IPS-20b (cell line): ENCODE results near the gene FAM180B.
"Not testable (repeated sequence)": the region's sequence is repeated elsewhere in the genome, so short reads cannot be mapped to it uniquely, and the experiment has no call there.

Experiments
- H3K27ac ChIP-seq: one replicate; pipeline ENCODE4 v1.5.1; 2013; ENCODE audit warnings: low read length
- H3K27me3 ChIP-seq: 2 replicates; pipeline ENCODE4 v1.6.1; 2013; ENCODE audit warnings: mild to moderate bottlenecking, low read length, inconsistent platforms; ENCODE audit not compliant: insufficient read depth
- H3K36me3 ChIP-seq: 2 replicates; pipeline ENCODE4 v1.6.1; 2013; ENCODE audit warnings: low read depth, mild to moderate bottlenecking, inconsistent platforms, low read length, moderate library complexity; ENCODE audit not compliant: insufficient read depth
- H3K4me1 ChIP-seq: 2 replicates; pipeline ENCODE4 v1.6.1; 2013; ENCODE audit warnings: mild to moderate bottlenecking, control low read depth, inconsistent platforms, low read length, moderate library complexity; ENCODE audit not compliant: insufficient read depth
- H3K4me3 ChIP-seq: 2 replicates; pipeline ENCODE4 v1.5.1; 2013; ENCODE audit warnings: mild to moderate bottlenecking, low read length, inconsistent platforms
- H3K9ac ChIP-seq: 2 replicates; pipeline ENCODE4 v1.6.1; 2013; ENCODE audit warnings: low read depth, mild to moderate bottlenecking, inconsistent platforms, low read length, moderate library complexity
- H3K9me3 ChIP-seq: 2 replicates; pipeline ENCODE4 v1.6.1; 2013; ENCODE audit warnings: mild to moderate bottlenecking, low read depth, low read length, inconsistent platforms; ENCODE audit not compliant: insufficient read depth

Gene FAM180B, protein sequence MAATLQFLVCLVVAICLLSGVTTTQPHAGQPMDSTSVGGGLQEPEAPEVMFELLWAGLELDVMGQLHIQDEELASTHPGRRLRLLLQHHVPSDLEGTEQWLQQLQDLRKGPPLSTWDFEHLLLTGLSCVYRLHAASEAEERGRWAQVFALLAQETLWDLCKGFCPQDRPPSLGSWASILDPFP

DNA sequence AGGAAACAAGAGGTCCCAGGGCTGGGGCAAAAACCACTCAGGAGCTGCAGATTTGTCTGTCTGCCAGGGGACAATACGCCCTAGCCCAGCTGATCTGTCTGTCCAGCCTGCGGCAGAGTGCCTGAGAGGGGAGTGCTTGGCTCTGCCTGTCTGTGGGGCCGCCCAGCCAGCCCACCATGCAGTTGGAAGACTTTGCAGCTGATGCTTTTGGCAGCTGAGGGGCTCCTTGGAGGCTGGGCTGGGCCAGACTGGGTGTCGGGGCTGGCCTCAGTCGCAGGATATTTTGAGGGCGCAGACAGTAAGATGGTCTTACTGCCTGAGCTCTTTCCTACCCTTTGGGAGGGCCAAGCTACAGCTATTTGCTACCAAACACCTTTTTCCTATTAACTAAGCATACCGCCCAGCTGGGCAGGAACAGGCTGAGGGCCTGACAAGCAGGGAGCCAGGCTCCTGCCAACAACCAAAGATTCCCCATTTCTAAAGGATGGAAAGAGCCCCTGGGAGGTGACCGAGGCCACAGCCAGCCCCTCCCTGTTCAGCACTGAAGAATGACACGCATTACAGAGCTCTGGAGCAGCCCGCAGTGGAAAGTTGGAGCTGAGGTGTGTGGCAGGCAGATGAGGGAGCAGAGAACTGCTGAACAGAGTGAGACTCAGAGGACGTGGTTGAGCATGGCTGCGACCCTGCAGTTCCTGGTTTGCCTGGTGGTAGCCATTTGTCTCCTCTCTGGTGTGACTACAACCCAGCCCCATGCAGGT is at the start of gene FAM180B:
TSS of gene FAM180B (plus strand) at position 581 of the 758 bp plus-strand sequence. CDS start at position 672, 91 bp downstream.
- Histone ChIP-seq H3K4me3 (no peak within 1 kb of the TSS), H3K27me3 (no peaks in the 10 kb centered on the region), H3K4me1 (no peaks in the 10 kb centered on the region), H3K9ac (no peak within 1 kb of the TSS), H3K9me3 (no peaks in the 10 kb centered on the region), H3K27ac (no peak within 1 kb of the TSS), H3K36me3 (peaks cover 33% of the 10 kb centered on the region)

DNA sequence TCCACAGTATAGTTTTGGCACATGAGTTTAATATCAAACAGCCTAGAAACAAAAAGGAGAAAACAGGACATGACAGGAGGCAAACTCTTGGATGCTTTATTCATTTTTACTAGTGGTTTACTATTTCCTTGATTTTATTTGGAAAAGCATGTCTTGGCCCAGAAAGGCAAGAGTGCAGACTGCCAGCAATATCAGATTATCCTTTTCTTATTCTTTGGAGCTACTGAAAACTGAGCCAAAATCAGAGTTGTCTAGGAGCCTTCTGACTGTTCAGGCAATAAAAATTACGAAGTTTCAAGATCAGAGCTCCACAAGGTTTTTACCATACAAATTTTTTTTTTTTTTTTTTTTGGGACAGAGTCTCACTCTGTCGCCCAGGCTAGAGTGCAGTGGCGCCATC is 49.6 kb upstream of the FAM180B start:
- H3K4me3 ChIP-seq: no peak overlapping the region
- H3K9me3 ChIP-seq: no peaks in the 10 kb centered on the region
- H3K27me3 ChIP-seq: no peaks in the 10 kb centered on the region
- peaks cover 14% of the 10 kb centered on the region for H3K4me1 ChIP-seq
- H3K27ac ChIP-seq: no peak overlapping the region
- H3K9ac ChIP-seq: no peak overlapping the region
- peaks cover 12% of the 10 kb centered on the region; the same call in 1 of the 2 replicates for H3K36me3 ChIP-seq

DNA sequence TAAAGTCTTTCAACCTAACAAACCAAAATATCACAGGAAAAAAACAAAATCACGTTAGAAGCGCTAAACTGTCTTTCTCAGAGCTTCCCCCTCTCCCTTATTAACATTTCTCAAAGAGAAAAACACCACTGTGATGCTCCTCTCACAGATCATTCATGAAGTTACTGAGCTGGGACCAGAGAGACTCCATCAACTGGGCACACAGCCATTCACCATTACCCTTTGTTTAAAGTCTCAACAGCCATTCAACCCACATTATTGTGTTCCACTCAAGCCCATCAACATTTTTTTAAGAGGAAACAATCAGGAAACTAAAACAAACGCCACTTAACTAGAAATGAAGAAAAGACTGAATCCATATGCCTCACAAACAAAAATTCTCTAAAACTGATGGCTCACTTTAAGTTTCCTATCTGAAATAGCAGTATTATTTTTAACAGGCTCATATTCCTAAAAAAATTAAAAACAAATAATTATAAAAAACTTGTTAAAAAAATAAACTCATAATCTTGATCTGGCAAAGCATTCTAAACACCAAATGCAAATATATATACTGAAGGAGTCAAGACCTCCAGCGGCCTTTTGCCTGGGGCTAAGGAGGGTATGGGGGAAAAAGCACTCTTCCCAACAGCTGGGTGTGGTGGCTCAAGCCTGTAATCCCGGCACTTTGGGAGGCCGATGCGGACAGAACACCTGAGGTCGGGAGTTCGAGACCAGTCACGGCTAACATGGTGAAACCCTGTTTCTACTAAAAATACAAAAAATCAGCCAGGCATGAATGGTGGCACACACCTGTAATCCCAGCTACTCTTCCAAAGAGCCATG is 47.5 kb upstream of the FAM180B start:
- no peaks in the 10 kb centered on the region for H3K9me3 ChIP-seq
- H3K9ac ChIP-seq: 0 out of 2 replicates have a peak overlapping the region, but pooled peaks have one; percentile 45
- H3K4me1 ChIP-seq: peaks cover 12% of the 10 kb centered on the region
- H3K4me3 ChIP-seq: no peak overlapping the region
- H3K36me3 ChIP-seq: peaks cover 12% of the 10 kb centered on the region; the same call in 1 of the 2 replicates
- no peak overlapping the region for H3K27ac ChIP-seq
- no peaks in the 10 kb centered on the region for H3K27me3 ChIP-seq

DNA sequence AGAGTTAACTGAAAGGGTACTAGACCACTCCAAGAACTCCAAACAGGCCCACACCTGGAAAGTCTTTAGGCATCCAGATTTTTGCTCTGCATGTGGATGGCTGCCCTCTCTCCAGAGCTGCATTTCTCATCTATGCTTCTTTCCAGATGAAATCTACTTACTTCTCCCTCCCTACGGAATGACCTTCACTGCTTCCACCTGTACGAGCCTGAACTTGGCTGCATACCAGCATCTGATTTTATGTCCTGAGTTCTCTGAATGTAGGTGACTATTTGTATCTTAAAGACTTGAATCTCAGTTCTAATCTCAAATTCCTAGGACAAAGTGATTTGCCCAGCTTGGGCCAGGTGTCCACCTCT is 46.8 kb upstream of the FAM180B start:
- H3K27ac ChIP-seq: no peak overlapping the region
- H3K27me3 ChIP-seq: no peaks in the 10 kb centered on the region
- H3K4me1 ChIP-seq: peaks cover 12% of the 10 kb centered on the region
- 0 out of 2 replicates have a peak overlapping the region, but pooled peaks have one; percentile 45 for H3K9ac ChIP-seq
- H3K9me3 ChIP-seq: no peaks in the 10 kb centered on the region
- H3K36me3 ChIP-seq: peaks cover 12% of the 10 kb centered on the region; the same call in 1 of the 2 replicates
- H3K4me3 ChIP-seq: no peak overlapping the region

DNA sequence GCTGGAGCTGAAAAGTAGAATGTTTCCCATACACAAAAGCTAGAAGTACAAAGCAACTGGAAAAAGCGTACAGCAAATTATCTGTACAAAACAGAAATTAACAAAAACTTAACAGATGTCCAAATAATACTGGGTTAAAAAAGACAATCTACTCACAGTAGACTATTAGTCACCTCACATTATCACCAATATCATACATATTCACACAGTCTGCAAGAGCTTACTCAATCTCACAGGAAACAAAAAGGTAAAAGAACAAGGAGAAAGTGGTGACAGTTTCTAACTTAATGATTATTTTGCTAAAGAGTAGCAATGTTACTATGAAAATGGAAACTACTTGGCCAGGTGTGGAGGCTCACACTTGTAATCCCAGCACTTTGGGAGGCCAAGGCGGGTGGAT is 45.4 kb upstream of the FAM180B start:
- H3K9me3 ChIP-seq: no peaks in the 10 kb centered on the region
- no peak overlapping the region for H3K4me3 ChIP-seq
- peaks cover 10% of the 10 kb centered on the region; the same call in 1 of the 2 replicates for H3K36me3 ChIP-seq
- no peak overlapping the region for H3K9ac ChIP-seq
- peaks cover 12% of the 10 kb centered on the region for H3K4me1 ChIP-seq
- H3K27ac ChIP-seq: no peak overlapping the region
- no peaks in the 10 kb centered on the region for H3K27me3 ChIP-seq

DNA sequence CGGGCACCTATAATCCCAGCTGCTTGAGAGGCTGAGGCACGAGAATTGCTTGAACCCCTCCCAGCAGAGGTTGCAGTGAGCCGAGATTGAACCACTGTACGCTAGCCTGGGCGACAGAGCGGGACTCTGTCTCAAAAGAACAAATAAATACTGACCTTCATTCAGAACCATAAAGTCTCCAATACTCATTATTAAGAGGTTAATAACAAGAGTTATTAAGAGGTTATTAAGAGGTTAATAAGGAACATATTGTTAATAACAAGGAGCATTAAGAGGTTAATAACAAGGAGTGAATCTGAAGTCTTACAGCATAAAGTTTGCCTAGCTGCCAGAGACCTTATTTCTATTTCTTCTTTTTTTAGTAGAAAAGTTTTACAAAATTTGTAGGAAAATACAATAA is 41.2 kb upstream of the FAM180B start:
- no peak overlapping the region for H3K27ac ChIP-seq
- no peak overlapping the region for H3K9ac ChIP-seq
- no peak overlapping the region for H3K4me3 ChIP-seq
- no peaks in the 10 kb centered on the region for H3K27me3 ChIP-seq
- H3K4me1 ChIP-seq: 0 out of 2 replicates have a peak, but pooled peaks cover under 1% of the 10 kb centered on the region
- peaks cover 18% of the 10 kb centered on the region; the same call in 1 of the 2 replicates for H3K36me3 ChIP-seq
- H3K9me3 ChIP-seq: no peaks in the 10 kb centered on the region

DNA sequence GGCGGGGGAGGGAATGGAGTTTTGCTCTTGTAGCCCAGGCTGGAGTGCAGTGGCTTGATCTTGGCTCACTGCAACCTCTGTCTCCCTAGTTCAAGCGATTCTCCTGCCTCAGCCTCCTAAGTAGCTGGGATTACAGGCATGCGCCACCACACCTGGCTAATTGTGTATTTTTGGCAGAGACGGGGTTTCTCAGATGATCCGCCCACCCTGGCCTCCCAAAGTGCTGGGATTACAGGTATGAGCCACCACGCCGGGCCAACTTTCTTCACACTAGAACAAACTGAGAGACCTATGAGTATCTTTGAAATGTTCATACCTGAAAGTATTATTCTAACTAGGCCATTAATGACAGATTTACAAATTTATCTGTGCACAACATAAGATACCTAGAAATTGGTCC is 40.2 kb upstream of the FAM180B start:
- not testable (repeated sequence) for H3K9me3 ChIP-seq, H3K27me3 ChIP-seq, H3K4me1 ChIP-seq, H3K27ac ChIP-seq, H3K4me3 ChIP-seq, H3K9ac ChIP-seq
- H3K36me3 ChIP-seq: peaks cover 25% of the 10 kb centered on the region; the same call in 1 of the 2 replicates

DNA sequence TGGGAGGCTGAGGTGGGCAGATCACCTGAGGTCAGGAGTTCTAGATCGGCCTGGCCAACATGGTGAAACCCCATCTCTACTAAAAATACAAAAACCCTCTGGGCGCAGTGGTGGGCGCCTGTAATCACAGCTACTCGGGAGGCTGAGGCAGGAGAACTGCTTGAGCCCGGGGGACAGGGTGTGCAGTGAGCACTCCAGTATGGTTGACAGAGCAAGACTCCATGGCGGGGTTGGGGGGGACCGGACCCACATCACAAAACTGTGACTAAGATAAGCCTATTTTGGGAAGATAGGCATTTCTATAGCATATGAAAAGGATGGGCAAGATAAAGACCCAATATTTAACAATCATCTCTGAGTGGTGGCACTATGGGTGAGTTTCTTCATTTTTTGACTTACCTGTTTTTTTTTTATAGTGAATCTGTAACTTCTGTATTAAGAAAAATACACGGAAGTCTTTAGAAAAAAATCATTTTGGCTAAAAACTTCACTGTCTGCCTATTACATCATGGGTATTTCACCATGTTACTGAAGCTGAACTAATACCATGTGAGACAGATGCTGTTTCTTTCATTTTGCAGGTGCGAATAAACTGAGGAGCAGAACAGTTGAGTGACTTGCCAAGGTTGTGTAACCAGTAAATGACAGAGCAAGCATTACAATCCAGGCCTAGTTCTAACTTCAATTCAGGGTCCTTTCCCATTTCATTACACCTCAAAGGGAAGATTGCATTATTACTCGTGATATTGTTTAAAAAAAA is 36.0 kb upstream of the FAM180B start:
- no peaks in the 10 kb centered on the region for H3K27me3 ChIP-seq
- peak overlapping the region; percentile 84 for H3K4me3 ChIP-seq
- H3K9ac ChIP-seq: no peak overlapping the region
- peaks cover 25% of the 10 kb centered on the region; the same call in 1 of the 2 replicates for H3K36me3 ChIP-seq
- H3K27ac ChIP-seq: no peak overlapping the region
- peaks cover 13% of the 10 kb centered on the region for H3K4me1 ChIP-seq
- H3K9me3 ChIP-seq: no peaks in the 10 kb centered on the region

DNA sequence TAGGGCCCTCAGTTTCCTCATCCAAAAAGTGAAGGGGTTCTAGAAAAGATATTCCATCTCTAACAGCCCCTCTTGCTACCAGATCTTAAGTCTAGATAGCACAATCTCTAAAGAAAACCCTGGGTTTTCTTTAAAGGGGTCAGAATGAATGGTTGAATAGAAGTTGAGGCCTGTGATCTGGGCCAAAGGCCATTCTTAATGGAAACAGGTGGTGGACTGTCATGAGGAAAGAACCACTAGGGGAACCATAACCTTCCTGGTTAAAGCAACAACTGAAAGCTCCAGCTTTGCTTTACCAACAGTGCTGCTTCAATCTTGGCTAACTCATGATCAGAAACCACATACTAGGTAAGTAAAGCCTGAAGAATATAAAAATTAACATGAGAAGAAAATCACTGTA is 35.4 kb upstream of the FAM180B start:
- no peak overlapping the region for H3K27ac ChIP-seq
- H3K36me3 ChIP-seq: peaks cover 25% of the 10 kb centered on the region; the same call in 1 of the 2 replicates
- H3K9ac ChIP-seq: peak overlapping the region; percentile 85; the same call in 1 of the 2 replicates
- peaks cover 13% of the 10 kb centered on the region for H3K4me1 ChIP-seq
- no peaks in the 10 kb centered on the region for H3K27me3 ChIP-seq
- H3K9me3 ChIP-seq: no peaks in the 10 kb centered on the region
- peak overlapping the region; percentile 84 for H3K4me3 ChIP-seq

DNA sequence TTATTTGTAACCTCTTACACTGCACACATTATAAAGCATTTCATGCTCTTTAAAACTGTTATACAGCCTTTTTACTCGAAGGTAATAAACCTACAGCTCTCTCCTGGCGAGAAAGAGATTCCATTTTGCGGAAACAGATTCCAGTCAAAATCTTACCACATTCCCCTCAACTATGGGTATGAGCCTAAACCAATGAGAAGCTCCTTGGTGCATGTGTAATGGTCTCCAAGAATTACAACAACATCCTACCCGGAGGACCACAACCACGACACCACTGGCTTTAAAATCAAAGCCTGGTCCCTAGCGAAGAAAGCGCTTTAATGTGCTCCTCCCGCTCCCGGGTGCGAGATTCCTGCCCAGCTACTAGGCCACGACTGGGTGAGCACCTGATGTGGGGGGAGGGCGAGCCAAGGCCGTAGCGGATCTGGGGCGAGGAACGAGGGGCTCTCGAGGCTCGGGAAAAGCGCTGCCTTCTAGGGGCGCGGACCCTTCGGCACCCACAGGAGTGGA is 34.4 kb upstream of the FAM180B start:
- Histone ChIP-seq H3K27me3 (no peaks in the 10 kb centered on the region), H3K9me3 (no peaks in the 10 kb centered on the region), H3K9ac (peak overlapping the region; percentile 85), H3K4me1 (peaks cover 13% of the 10 kb centered on the region), H3K36me3 (peaks cover 20% of the 10 kb centered on the region; the same call in 1 of the 2 replicates), H3K4me3 (peak overlapping the region; percentile 84), H3K27ac (peak overlapping the region; percentile 73)
